ENCODE data around the gene RHOT1.

The RHOT1 gene

GRCh38 chr17:32253117-32253611 lies 110.9 kb downstream of the RHOT1 start:
- no peak for TF ChIP-seq SIN3A (IDR thresholded peaks at IDR 0.05; ENCODE audit: borderline replicate concordance, insufficient read depth, low read length)
- TF ChIP-seq TAF1 (IDR thresholded peaks at IDR 0.05; ENCODE audit: borderline replicate concordance, insufficient read depth, low read length) = no peak
- no peak for TF ChIP-seq REST (IDR thresholded peaks at IDR 0.05; ENCODE audit: insufficient read depth in 1 of 2, low read depth in 2 of 2, low read length in 2 of 2)
- no peak for TF ChIP-seq POLR2AphosphoS5 (IDR thresholded peaks at IDR 0.05; ENCODE audit: low read depth, low read length)
- no peak for TF ChIP-seq FOXP2 (optimal IDR thresholded peaks at IDR 0.05; ENCODE audit: borderline replicate concordance, extremely low read depth, extremely low read length, insufficient read depth)

DNA sequence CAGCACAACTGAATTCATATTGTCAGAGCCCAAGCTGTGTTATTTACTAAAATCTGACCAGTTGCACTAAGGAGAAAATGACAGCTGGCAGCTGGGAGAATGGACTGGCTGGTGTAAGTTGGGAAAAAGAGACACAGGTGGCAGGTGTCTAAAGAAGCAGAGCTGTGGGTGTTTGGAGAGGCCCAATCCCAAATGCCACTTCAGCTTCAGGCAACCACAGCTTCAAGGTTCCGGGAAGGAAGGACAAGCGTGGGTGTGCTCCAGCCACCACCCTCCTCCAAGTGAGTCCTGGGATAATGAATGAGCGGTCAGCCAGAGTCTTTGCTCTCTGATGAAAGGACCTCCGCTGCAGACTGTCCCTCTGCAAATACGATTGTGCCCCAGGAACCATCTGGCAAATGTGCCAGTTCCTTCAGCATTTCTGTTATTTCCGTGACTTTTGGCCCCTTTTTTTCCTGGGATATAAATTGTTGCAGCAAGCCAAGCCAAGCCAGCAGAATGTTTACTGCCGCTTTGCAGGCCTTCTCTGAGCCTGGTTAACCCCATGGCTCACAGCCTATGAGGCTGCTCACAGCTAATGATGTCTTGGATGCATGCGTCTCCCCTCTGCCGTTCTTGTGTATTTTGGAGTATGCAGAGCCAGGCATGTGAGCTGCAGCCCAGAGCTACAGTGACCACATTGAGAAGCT lies 113.9 kb downstream of the RHOT1 start:
- TF ChIP-seq SIN3A (IDR thresholded peaks at IDR 0.05; ENCODE audit: borderline replicate concordance, insufficient read depth, low read length) (no peak), POLR2AphosphoS5 (IDR thresholded peaks at IDR 0.05; ENCODE audit: low read depth, low read length) (no peak), TAF1 (IDR thresholded peaks at IDR 0.05; ENCODE audit: borderline replicate concordance, insufficient read depth, low read length) (no peak), REST (IDR thresholded peaks at IDR 0.05; ENCODE audit: insufficient read depth in 1 of 2, low read depth in 2 of 2, low read length in 2 of 2) (no peak), FOXP2 (optimal IDR thresholded peaks at IDR 0.05; ENCODE audit: borderline replicate concordance, extremely low read depth, extremely low read length, insufficient read depth) (no peak)

DNA sequence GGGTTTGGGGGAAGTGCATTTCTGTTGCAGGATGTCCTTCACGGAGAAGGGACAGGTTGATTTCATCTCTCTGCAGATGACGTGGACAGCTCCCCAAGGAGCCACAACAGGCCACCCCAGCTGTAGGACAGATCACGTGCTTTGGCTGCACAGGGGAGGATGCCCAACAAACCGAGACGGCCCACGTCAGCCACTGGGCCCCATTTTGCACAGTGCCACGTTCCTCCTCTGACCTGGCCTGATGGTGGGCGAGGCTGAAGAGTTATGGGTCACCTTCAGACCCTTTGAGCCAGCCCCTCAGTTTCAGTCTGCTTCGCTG lies 114.4 kb downstream of the RHOT1 start:
- TF ChIP-seq TAF1 (IDR thresholded peaks at IDR 0.05; ENCODE audit: borderline replicate concordance, insufficient read depth, low read length) (no peak), REST (IDR thresholded peaks at IDR 0.05; ENCODE audit: insufficient read depth in 1 of 2, low read depth in 2 of 2, low read length in 2 of 2) (peak in 1 of 2 experiments; percentile 47; a peak in 1 of 4 replicates), SIN3A (IDR thresholded peaks at IDR 0.05; ENCODE audit: borderline replicate concordance, insufficient read depth, low read length) (no peak), POLR2AphosphoS5 (IDR thresholded peaks at IDR 0.05; ENCODE audit: low read depth, low read length) (no peak), FOXP2 (optimal IDR thresholded peaks at IDR 0.05; ENCODE audit: borderline replicate concordance, extremely low read depth, extremely low read length, insufficient read depth) (no peak)

DNA sequence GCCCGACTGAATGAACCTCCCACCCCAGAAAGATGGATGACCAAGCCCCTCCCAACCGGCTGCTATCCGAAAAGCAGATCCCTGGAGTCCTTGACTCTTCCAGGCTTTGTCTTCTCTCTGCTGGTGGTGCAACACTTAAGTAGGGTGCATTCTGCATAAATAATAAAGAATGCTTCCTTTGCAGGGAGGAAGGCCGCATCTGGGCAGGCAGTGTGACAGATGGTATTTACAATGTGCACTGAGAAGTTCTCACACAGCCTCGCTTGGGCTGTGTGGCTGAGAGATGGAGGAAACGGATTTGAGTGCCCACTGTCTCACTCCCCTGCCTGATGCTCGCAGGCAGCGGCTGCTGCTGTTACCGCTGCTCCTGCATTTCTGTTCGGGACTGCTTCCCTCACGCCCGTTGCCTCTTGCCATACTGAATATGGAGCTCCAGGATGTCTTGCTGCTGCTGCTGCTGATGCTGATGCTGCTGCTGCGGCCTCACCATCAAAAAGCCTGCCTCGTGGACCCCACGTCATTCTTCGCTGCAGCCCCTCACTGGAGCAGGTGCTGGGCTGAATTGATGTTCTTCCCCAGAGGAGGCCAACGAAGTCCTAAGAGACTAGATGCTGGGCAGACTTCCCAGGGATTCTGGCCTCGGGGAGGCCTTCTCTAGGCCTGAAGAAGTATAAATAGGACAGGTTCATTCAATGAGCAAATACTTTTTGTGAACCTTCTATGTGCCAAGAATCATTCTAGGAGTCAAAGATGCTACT lies 116.3 kb downstream of the RHOT1 start:
- no peak for TF ChIP-seq REST (IDR thresholded peaks at IDR 0.05; ENCODE audit: insufficient read depth in 1 of 2, low read depth in 2 of 2, low read length in 2 of 2)
- no peak for TF ChIP-seq TAF1 (IDR thresholded peaks at IDR 0.05; ENCODE audit: borderline replicate concordance, insufficient read depth, low read length)
- TF ChIP-seq POLR2AphosphoS5 (IDR thresholded peaks at IDR 0.05; ENCODE audit: low read depth, low read length) = no peak
- TF ChIP-seq SIN3A (IDR thresholded peaks at IDR 0.05; ENCODE audit: borderline replicate concordance, insufficient read depth, low read length) = no peak
- TF ChIP-seq FOXP2 (optimal IDR thresholded peaks at IDR 0.05; ENCODE audit: borderline replicate concordance, extremely low read depth, extremely low read length, insufficient read depth) = no peak

All from PFSK-1 (cell line).